ENCODE measurements around the gene DMRT3. TPM values are rescaled to one million over a fixed set of nuclear protein-coding genes. Genes with fewer than 3 reads are reported as not detected.

The DMRT3 gene, protein sequence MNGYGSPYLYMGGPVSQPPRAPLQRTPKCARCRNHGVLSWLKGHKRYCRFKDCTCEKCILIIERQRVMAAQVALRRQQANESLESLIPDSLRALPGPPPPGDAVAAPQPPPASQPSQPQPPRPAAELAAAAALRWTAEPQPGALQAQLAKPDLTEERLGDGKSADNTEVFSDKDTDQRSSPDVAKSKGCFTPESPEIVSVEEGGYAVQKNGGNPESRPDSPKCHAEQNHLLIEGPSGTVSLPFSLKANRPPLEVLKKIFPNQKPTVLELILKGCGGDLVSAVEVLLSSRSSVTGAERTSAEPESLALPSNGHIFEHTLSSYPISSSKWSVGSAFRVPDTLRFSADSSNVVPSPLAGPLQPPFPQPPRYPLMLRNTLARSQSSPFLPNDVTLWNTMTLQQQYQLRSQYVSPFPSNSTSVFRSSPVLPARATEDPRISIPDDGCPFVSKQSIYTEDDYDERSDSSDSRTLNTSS
- not detected for polyA plus RNA-seq (2013, experiment 1 of 2)
- not detected for polyA plus RNA-seq (2013, experiment 2 of 2)

DNA sequence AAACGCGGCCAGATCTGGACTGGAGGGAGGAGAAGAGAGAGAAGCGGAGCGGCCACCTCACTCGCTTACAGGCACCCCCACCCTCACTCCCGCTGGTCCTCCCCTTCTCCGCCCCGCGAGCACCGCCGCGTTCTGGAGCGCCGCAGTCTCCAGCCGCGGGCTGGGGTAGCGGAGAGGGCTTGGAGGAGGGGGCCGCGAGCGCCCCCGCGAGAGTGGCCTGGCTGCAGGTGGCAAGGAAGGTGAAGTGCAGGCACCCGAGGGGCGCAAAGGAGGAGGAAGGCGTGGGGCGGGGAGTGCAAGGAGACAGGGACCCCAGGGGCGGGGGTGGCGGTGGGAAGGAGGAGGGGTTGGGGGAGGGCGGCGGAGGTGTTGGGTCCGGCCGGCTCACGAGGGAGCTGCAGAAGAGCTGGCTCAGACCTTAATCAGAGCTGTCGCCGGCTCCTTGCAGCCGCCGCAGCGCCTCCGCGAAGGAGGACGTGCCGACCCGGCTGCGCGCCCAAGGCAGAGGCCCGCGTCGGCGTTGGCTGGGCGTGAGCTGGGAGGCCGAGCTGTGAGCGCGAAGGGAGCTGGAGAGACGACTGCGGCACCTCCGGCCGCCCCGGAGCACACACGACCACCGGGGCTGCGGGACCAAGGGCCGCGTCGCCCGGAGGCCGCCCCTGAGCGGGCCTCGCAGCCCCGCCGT is at the start of gene DMRT3:
TSS of gene DMRT3 (plus strand) at position 398 of the 685 bp plus-strand sequence. CDS start 347 bp downstream, outside the sequence.
- Histone ChIP-seq H3K27ac (ENCODE audit: low read depth, low read length, severe bottlenecking) (no peak within 1 kb of the TSS), H3K4me1 (ENCODE audit: control insufficient read depth, insufficient read depth, low read length, poor library complexity, severe bottlenecking) (peaks cover 4% of the 10 kb centered on the region), H3K36me3 (ENCODE audit: control insufficient read depth, insufficient read depth, low read length) (no peaks in the 10 kb centered on the region), H3K9me3 (ENCODE audit: control insufficient read depth, low read length) (no peaks in the 10 kb centered on the region), H3K4me3 (ENCODE audit: extremely low read depth, insufficient read depth, low read length, poor library complexity, severe bottlenecking) (no peak within 1 kb of the TSS)
- 1% methylated on average over 31 to 41 of the region's 70 CpGs for WGBS, 2 experiments (ENCODE audit: insufficient coverage in 2 of 2)

DNA sequence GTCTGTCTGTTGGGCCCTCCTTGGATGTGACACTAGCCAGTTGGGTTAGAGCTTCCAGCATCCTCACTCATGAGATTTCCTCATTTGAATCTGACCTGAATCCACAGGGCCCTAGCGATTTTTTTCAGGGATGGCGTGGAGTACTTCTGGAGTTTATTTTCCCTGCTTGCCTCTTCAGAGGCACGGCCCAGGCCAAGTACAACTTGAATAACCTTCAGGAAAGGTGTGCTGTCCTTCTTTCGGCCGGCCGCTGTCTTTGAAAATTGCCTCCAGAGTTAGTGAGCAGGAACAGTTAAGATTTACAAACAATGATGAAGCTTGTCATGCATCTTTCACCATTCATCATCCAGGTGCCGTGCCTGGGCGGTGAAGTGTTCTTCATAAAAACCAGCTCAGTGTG is 49.5 kb upstream of the DMRT3 start:
- Histone ChIP-seq H3K27ac (ENCODE audit: low read depth, low read length, severe bottlenecking) (no peak overlapping the region), H3K9me3 (ENCODE audit: control insufficient read depth, low read length) (no peaks in the 10 kb centered on the region), H3K36me3 (ENCODE audit: control insufficient read depth, insufficient read depth, low read length) (no peaks in the 10 kb centered on the region), H3K4me1 (ENCODE audit: control insufficient read depth, insufficient read depth, low read length, poor library complexity, severe bottlenecking) (no peaks in the 10 kb centered on the region), H3K4me3 (ENCODE audit: extremely low read depth, insufficient read depth, low read length, poor library complexity, severe bottlenecking) (no peak overlapping the region)
- 83 to 85% methylated on average over 5 to 8 of the region's 8 CpGs for WGBS, 2 experiments (ENCODE audit: insufficient coverage in 2 of 2)

DNA sequence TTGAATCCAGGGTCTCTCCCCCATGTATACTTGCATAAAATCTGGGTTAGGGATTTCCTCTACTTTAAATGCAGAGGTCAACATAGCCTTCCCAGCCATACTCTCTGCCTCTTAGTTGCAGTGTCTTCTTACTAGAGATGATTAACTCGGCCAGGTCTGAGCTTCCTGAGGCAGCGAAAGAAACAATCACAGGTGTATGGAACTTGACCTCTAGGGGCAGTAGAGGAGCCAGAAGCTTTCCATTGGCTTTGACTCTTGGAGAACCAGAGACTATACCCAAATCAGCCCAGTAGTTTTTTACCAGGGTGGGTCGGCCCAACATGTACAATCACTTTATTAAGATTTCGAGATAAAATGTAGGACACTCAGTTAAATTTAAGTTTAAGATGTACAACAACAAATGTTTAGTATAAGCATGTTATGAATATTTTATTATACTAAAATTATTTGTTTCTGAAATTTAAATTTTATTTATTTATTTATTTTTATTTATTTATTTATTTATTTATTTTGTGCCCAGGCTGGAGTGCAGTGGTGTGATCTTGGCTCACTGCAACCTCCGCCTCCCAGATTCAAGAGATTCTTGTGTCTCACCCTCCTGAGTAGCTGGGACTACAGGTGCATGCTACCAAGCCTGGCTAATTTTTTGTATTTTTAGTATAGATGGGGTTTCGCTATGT is 48.0 kb upstream of the DMRT3 start:
- H3K9me3 ChIP-seq (ENCODE audit: control insufficient read depth, low read length) = no peaks in the 10 kb centered on the region
- no peaks in the 10 kb centered on the region for H3K36me3 ChIP-seq (ENCODE audit: control insufficient read depth, insufficient read depth, low read length)
- WGBS, 2 experiments (ENCODE audit: insufficient coverage in 2 of 2) = 54 to 65% methylated on average over 2 to 3 of the region's 6 CpGs
- no peak overlapping the region for H3K27ac ChIP-seq (ENCODE audit: low read depth, low read length, severe bottlenecking)
- no peaks in the 10 kb centered on the region for H3K4me1 ChIP-seq (ENCODE audit: control insufficient read depth, insufficient read depth, low read length, poor library complexity, severe bottlenecking)
- H3K4me3 ChIP-seq (ENCODE audit: extremely low read depth, insufficient read depth, low read length, poor library complexity, severe bottlenecking) = no peak overlapping the region

DNA sequence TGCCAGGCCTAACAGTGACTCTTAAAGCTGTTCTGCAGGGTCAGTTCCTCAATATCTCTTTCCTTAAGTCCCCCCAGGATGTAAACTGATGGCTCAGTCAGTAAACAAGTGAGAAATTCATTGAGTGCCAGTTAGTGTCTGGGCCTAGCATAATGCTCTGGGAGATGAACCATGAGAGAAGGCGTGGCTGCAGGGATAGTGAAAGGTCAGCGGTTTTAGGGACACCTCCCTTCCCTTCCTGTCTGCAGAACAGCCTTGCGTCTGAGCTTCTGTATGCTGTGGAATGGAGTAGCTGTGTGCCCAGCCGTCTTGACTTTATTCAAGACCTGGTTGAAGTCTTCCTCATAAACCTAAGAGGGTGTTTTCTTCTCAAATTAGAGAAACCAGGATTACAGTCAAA is 46.7 kb upstream of the DMRT3 start:
- Histone ChIP-seq H3K36me3 (ENCODE audit: control insufficient read depth, insufficient read depth, low read length) (no peaks in the 10 kb centered on the region), H3K27ac (ENCODE audit: low read depth, low read length, severe bottlenecking) (no peak overlapping the region), H3K9me3 (ENCODE audit: control insufficient read depth, low read length) (no peaks in the 10 kb centered on the region), H3K4me1 (ENCODE audit: control insufficient read depth, insufficient read depth, low read length, poor library complexity, severe bottlenecking) (no peaks in the 10 kb centered on the region), H3K4me3 (ENCODE audit: extremely low read depth, insufficient read depth, low read length, poor library complexity, severe bottlenecking) (no peak overlapping the region)
- 80 to 90% methylated on average over 1 to 3 of the region's 4 CpGs for WGBS, 2 experiments (ENCODE audit: insufficient coverage in 2 of 2)

DNA sequence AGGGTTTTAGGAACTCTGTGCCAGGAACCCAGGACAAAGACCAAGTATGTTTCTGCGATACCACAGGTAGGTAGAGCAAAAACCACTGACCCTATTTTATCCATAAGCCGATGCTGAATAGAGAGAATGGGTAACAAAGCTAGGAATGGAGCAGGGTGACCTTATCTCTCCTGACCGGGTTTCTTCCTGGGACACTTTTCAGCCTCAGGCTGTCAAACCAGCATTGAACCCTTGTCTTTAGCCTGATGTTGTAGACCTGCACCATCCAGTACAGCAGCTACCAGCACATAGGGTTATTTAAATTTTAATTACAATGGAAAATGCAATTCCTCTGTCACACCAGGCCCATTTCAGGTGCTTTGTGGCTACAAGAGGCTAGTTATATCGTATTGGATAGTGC is 43.1 kb upstream of the DMRT3 start:
- H3K9me3 ChIP-seq (ENCODE audit: control insufficient read depth, low read length) = no peaks in the 10 kb centered on the region
- 90 to 95% methylated on average over 2 to 3 of the region's 4 CpGs for WGBS, 2 experiments (ENCODE audit: insufficient coverage in 2 of 2)
- no peak overlapping the region for H3K4me3 ChIP-seq (ENCODE audit: extremely low read depth, insufficient read depth, low read length, poor library complexity, severe bottlenecking)
- no peaks in the 10 kb centered on the region for H3K4me1 ChIP-seq (ENCODE audit: control insufficient read depth, insufficient read depth, low read length, poor library complexity, severe bottlenecking)
- no peak overlapping the region for H3K27ac ChIP-seq (ENCODE audit: low read depth, low read length, severe bottlenecking)
- no peaks in the 10 kb centered on the region for H3K36me3 ChIP-seq (ENCODE audit: control insufficient read depth, insufficient read depth, low read length)

DNA sequence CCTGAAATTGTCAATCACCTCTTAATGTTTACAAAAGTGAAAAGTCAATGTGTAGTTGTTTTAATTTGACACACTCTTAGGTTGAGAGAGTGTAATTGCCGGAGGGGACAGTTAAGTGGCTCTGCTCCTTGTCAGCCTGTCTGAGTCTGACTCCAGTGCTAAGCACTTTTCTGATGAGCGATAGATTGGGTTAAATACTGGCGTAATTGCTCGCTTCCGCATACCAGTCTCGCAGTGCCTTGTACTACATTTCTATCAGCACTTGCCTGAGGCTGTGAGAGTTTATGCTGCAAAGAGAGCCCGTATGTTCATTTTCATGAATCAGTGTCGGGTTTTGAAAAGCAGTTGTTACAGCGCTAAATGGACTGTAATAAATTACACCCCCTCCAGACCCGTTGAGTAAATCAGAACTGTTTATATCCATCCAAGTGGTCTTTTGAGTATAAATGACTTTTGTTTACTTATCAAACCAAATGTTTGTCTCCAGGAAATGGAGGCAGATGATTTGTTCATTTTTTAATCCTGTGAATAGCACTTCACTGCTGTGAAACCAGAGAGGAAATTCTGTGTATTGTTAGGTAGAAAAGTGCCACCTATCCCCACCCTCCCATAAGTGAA is 41.0 kb upstream of the DMRT3 start:
- Histone ChIP-seq H3K9me3 (ENCODE audit: control insufficient read depth, low read length) (no peaks in the 10 kb centered on the region), H3K4me3 (ENCODE audit: extremely low read depth, insufficient read depth, low read length, poor library complexity, severe bottlenecking) (no peak overlapping the region), H3K4me1 (ENCODE audit: control insufficient read depth, insufficient read depth, low read length, poor library complexity, severe bottlenecking) (no peaks in the 10 kb centered on the region), H3K36me3 (ENCODE audit: control insufficient read depth, insufficient read depth, low read length) (no peaks in the 10 kb centered on the region), H3K27ac (ENCODE audit: low read depth, low read length, severe bottlenecking) (no peak overlapping the region)
- WGBS, 2 experiments (ENCODE audit: insufficient coverage in 2 of 2) = 77 to 99% methylated on average over 5 to 8 of the region's 10 CpGs

DNA sequence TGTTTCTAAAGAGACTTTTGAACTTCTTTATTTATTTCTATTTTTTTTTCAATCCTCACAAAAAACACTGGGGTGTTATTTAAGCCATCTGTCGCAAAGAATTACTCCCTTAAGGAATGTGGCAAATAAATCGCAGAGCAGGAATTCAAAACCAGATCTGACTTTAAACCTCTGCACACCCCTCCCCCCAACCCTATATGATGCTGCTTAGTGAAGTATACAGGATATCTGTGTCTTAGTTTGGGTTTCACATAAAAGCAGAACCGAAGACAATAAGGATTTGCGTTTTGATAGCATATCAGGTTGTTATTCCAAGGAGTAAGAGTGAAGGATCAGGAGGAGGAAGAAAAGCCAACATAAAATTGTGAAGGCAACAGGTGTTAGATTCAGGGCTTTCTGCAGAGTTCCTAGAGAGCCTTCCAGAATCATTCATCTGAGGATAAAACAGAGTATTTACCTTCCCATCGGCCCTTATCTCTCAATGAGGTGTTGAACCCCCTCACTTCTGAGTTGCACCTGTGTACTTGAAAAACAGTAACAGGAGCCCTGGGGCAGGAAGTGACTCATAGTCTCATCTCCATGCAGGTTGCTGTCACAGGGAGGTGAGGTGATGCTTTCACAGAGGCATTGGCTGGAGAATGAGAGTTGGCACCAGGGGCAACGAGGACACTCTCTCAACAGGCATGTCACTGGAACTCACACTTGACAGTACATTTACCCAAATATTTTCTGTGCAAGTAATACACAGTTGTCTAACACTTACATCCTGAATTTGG is 33.5 kb upstream of the DMRT3 start:
- Histone ChIP-seq H3K4me3 (ENCODE audit: extremely low read depth, insufficient read depth, low read length, poor library complexity, severe bottlenecking) (no peak overlapping the region), H3K36me3 (ENCODE audit: control insufficient read depth, insufficient read depth, low read length) (no peaks in the 10 kb centered on the region), H3K27ac (ENCODE audit: low read depth, low read length, severe bottlenecking) (no peak overlapping the region), H3K4me1 (ENCODE audit: control insufficient read depth, insufficient read depth, low read length, poor library complexity, severe bottlenecking) (no peaks in the 10 kb centered on the region), H3K9me3 (ENCODE audit: control insufficient read depth, low read length) (no peaks in the 10 kb centered on the region)
- WGBS, 2 experiments (ENCODE audit: insufficient coverage in 2 of 2) = 67 to 72% methylated on average over 4 of the region's 6 CpGs

DNA sequence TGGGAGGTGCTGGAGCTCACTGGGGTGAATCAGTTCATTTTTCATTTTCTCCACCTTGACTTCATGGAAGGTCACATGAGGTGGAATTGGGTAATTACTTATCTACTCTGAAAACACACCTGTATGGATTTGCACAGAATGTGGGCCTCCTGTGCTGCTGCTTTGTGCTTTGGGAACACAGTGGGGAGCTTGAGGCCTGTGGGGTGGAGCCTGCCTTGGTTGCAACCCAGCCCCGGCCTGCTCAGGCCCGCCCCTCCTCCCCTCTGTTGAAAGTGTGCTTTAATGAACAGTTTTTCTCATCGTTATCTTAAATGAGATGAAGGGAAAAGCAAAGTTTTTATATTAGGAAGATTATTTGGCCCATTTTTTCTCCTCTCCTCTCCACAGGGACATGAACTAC is 28.5 kb upstream of the DMRT3 start:
- Histone ChIP-seq H3K27ac (ENCODE audit: low read depth, low read length, severe bottlenecking) (no peak overlapping the region), H3K4me3 (ENCODE audit: extremely low read depth, insufficient read depth, low read length, poor library complexity, severe bottlenecking) (no peak overlapping the region), H3K4me1 (ENCODE audit: control insufficient read depth, insufficient read depth, low read length, poor library complexity, severe bottlenecking) (no peaks in the 10 kb centered on the region), H3K9me3 (ENCODE audit: control insufficient read depth, low read length) (no peaks in the 10 kb centered on the region), H3K36me3 (ENCODE audit: control insufficient read depth, insufficient read depth, low read length) (no peaks in the 10 kb centered on the region)
- WGBS, 2 experiments (ENCODE audit: insufficient coverage in 2 of 2) = no CpG with 5 or more reads among the region's 3 CpGs

DNA sequence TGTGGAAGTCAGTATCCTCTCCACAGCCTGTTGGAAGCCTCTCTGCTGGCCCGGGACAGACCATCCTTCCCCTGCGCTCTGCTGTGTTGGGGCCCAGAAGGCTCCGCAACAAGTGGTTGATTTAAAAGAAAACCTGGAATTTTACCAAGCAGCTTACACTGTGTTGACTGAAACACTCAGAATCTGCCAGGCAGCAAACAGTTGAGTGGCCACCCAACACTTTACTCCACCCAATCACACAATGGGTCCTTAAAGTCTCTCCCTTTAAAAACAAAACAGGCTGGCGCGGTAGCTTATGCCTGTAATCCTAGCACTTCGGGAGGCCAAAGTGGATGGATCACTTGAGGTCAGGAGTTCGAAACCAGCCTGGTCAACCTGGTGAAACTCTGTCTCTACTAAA is 28.0 kb upstream of the DMRT3 start:
- Histone ChIP-seq H3K4me1 (ENCODE audit: control insufficient read depth, insufficient read depth, low read length, poor library complexity, severe bottlenecking) (no peaks in the 10 kb centered on the region), H3K4me3 (ENCODE audit: extremely low read depth, insufficient read depth, low read length, poor library complexity, severe bottlenecking) (no peak overlapping the region), H3K27ac (ENCODE audit: low read depth, low read length, severe bottlenecking) (no peak overlapping the region), H3K36me3 (ENCODE audit: control insufficient read depth, insufficient read depth, low read length) (no peaks in the 10 kb centered on the region), H3K9me3 (ENCODE audit: control insufficient read depth, low read length) (no peaks in the 10 kb centered on the region)
- 90 to 100% methylated on average over 2 to 4 of the region's 7 CpGs for WGBS, 2 experiments (ENCODE audit: insufficient coverage in 2 of 2)

DNA sequence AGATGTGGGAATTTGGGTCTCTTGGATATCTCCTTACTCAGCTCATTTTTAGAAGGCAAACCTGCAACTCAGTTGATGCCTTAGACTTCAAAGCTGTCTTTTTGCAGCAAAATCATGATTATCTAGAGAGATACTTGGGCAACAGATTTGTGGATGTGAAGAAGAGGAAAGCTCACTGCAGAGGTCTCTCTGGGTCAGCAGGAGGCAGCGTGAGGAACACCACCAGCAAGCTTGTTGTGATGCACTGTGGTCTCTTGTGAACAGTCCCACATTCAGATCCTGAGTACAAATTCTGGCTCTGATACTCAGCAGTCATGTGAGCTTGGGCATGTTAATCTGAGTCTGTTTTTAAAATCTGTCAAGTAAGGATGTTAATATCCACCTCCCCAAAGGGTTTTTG is 26.3 kb upstream of the DMRT3 start:
- WGBS, 2 experiments (ENCODE audit: insufficient coverage in 2 of 2) = 86% methylated on average over 1 of the region's 1 CpG; no CpG with 5 or more reads in 1 of the 2 experiments
- H3K27ac ChIP-seq (ENCODE audit: low read depth, low read length, severe bottlenecking) = no peak overlapping the region
- no peak overlapping the region for H3K4me3 ChIP-seq (ENCODE audit: extremely low read depth, insufficient read depth, low read length, poor library complexity, severe bottlenecking)
- no peaks in the 10 kb centered on the region for H3K9me3 ChIP-seq (ENCODE audit: control insufficient read depth, low read length)
- no peaks in the 10 kb centered on the region for H3K4me1 ChIP-seq (ENCODE audit: control insufficient read depth, insufficient read depth, low read length, poor library complexity, severe bottlenecking)
- no peaks in the 10 kb centered on the region for H3K36me3 ChIP-seq (ENCODE audit: control insufficient read depth, insufficient read depth, low read length)
